Vagina (tissue), 2 donors: ENCODE results near the gene DHX35.

Experiments
- CTCF ChIP-seq, 3 experiments: fragments of 450-650 bp in 2 of 3; fragments of 200-600 bp in 1 of 3; sonication (generic) in 1 of 3; IDR thresholded peaks; one replicate each; pipeline ENCODE4 v1.5.1; 2017 to 2019; ENCODE audit warnings: antibody characterized with exemption in 3 of 3, mild to moderate bottlenecking in 2 of 3, moderate library complexity in 2 of 3
- POLR2A ChIP-seq, 2 donors: fragments of 450-650 bp; IDR thresholded peaks; one replicate each; pipeline ENCODE4 v1.6.1; 2017; ENCODE audit warnings: antibody characterized with exemption in 2 of 2, mild to moderate bottlenecking in 2 of 2, moderate library complexity in 2 of 2
- POLR2AphosphoS5 ChIP-seq, 2 donors: sonication (generic); formaldehyde crosslinking; IDR thresholded peaks; one replicate each; pipeline ENCODE4 v1.9.0; 2017; ENCODE audit warnings: antibody characterized with exemption in 2 of 2, mild to moderate bottlenecking in 2 of 2, low read depth in 1 of 2; ENCODE audit not compliant: insufficient read depth in 1 of 2

- TF ChIP-seq POLR2A (IDR thresholded peaks at IDR 0.05) (no peak), CTCF (IDR thresholded peaks at IDR 0.05) (no peak), POLR2AphosphoS5 (IDR thresholded peaks at IDR 0.05; ENCODE audit: insufficient read depth in 1 of 2, low read depth in 1 of 2) (no peak)
These were observed 44.0 kb upstream of the DHX35 start for GRCh38 chr20:38918172-38918571.
